Astrocyte of the cerebellum (primary cell): Measurements from ENCODE around the gene DIRAS3.
"Not testable (repeated sequence)": the region's sequence is repeated elsewhere in the genome, so short reads cannot be mapped to it uniquely, and the experiment has no call there.

ENCODE experiments used
- DNase-seq: peaks from one replicate; pipeline ENCODE4 v3.0.0-alpha.2; 2011; ENCODE audit warnings: low read depth
- H3K4me3 ChIP-seq: 2 replicates; pipeline ENCODE4 v1.5.1; 2011; ENCODE audit warnings: mild to moderate bottlenecking, low read depth, low read length, moderate library complexity
- in situ Hi-C: cut with HindIII; loops from 2 replicates; pipeline ENCODE4 v1.10.0; 2017; ENCODE audit warnings: low sequenced_read_pairs
- TF ChIP-seq, protein P1 (sequence below): IDR thresholded peaks from 2 replicates; pipeline ENCODE4 v1.5.1; 2012; ENCODE audit warnings: low read length, low read depth, moderate library complexity, mild to moderate bottlenecking; ENCODE audit errors: missing control alignments

Gene DIRAS3

DNA sequence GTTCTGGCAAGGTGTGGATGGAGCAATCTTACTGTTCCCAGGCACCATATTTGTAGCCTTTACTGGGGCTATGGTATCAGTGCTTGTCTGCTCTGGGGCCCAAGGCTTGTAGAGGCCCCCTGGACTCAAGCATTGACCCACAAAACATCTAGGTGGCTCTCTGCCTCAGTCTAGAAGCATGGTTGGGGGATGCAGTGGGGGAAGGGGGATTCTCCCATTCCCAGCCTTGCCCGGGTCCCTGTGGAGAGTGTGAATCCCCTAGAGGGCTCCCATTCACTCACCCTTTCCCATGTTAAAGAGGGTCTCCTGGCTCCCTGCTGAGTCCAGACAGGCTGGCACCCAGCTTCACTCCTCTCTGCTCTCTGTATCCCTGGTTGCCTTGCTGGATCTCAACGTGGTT, 28.2 kb upstream of the DIRAS3 start:
- H3K4me3 ChIP-seq = no peak overlapping the region
- TF ChIP-seq, protein P1, sequence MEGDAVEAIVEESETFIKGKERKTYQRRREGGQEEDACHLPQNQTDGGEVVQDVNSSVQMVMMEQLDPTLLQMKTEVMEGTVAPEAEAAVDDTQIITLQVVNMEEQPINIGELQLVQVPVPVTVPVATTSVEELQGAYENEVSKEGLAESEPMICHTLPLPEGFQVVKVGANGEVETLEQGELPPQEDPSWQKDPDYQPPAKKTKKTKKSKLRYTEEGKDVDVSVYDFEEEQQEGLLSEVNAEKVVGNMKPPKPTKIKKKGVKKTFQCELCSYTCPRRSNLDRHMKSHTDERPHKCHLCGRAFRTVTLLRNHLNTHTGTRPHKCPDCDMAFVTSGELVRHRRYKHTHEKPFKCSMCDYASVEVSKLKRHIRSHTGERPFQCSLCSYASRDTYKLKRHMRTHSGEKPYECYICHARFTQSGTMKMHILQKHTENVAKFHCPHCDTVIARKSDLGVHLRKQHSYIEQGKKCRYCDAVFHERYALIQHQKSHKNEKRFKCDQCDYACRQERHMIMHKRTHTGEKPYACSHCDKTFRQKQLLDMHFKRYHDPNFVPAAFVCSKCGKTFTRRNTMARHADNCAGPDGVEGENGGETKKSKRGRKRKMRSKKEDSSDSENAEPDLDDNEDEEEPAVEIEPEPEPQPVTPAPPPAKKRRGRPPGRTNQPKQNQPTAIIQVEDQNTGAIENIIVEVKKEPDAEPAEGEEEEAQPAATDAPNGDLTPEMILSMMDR = no peak
- in situ Hi-C loops = no loop called here
- DNase-seq = no peak

DNA sequence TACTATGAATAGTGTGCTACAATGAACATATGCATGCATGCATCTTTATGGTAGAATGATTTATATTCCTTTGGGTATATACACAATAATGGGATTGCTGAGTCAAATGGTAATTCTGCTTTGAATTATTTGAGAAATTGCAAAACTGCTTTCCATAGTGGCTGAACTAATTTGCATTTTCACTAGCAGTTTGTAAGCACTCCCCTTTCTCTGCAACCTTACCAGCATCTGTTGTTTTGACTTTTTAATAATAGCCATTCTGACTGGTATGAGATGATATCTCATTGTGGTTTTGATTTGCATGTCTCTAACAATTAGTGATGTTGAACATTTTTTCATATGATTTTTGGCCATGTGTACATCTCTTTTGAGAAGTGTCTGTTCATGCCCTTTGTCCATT, 24.0 kb upstream of the DIRAS3 start:
- H3K4me3 ChIP-seq = no peak overlapping the region
- in situ Hi-C loops = no loop called here
- no peak for DNase-seq
- TF ChIP-seq, protein P1 = no peak

DNA sequence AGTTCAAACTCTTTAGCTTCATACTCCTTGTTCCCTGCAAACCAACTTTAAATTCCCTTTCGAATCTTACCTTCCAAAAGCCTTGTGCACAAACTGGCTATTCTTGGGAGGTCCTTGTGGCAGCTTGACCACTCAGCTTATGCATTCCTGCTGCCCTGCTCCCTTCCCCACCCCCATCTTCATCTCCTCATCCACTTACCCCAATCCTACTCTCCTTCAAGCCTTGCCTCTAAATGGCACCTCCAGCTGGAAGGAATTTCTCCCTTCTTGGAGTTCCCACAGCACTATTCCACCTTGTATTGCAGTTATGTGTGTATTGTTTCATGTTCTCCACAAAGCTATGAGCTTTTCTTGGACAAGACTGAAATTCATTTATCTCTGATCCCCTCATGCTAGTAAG, 15.3 kb upstream of the DIRAS3 start:
- DNase-seq = no peak
- in situ Hi-C loops = no loop called here
- TF ChIP-seq, protein P1 = no peak
- H3K4me3 ChIP-seq = no peak overlapping the region

DNA sequence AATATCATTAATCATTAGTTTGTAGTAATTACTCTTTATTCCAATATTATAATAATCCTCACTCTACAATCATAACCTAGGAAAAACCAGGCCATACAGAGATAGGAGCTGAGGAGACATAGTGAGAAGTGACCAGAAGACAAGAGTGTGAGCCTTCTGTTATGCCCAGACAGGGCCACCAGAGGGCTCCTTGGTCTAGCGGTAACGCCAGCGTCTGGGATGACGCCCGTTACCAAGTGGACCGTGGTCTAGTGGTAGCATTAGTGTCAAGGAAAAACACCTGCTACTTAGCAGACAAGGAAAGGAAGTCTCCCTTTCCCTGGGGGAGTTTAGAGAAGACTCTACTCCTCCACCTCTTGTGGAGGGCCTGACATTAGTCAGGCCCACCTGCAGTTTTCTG, 7.6 kb upstream of the DIRAS3 start:
- H3K4me3 ChIP-seq, in situ Hi-C loops, DNase-seq: not testable (repeated sequence)

DNA sequence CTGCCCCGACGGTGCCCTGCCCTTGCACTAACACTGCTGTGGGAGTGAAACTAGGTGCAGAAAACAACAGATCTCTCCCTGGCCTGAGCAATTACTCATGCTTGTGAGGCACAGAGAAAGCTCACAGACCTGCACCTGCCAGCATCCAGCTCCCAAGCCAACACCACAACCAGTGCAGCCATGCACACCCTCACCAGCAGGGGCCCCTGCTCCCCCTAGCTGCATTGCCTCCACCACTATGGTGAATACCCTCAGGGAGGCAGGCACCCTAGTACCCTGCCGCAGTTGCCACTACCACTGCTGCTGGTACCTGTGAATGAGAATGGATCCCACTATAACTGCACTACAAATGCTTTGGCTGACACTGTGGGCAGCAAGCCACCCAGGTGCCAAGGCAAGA, 7.1 kb upstream of the DIRAS3 start:
- in situ Hi-C loops = no loop called here
- H3K4me3 ChIP-seq = no peak overlapping the region
- DNase-seq = no peak
- TF ChIP-seq, protein P1 = no peak

DNA sequence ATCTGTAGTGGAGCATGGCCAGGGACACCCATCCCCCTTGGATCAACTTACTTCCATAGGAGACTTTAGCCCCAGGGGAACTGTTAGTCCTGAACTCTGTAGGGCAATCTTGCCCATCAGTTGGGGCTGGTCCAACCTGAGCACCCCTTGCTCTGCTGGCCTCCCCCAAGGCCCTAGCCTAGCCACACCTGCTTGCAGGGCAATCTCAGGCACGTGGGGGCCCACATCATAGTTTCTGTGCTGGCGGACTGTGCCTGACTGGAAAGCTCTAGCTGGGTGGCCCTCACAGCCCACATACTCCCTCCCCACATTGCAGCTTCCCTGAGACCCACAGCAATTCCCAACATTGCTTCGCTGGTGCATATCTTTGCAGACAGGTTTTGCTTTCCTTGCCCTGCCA, 6.6 kb upstream of the DIRAS3 start:
- no peak for DNase-seq
- no peak overlapping the region for H3K4me3 ChIP-seq
- in situ Hi-C loops = no loop called here
- TF ChIP-seq, protein P1 = no peak

DNA sequence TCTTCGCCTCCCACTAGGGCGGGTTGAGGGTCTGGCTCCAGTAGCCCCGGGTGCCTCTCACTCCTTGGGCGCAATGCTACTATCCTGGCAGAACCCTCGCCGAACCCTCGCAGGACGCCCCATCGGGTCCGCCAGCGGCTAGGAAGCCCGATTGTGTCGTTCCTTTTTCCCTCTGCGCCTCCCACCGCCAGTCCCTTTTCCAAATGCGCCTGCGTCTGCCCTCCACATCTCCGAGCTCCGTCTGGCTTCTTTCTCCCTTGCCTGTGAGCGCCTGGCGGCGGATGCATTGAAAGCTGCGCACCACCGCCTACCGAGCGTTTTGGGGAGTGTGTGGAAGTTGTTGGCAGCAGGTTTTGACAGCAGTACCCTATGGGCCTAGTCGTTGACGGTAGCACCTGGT, 1.0 kb upstream of the DIRAS3 start:
- H3K4me3 ChIP-seq = peak overlapping the region; percentile 40
- in situ Hi-C loops = no loop called here
- TF ChIP-seq, protein P1 = peak; percentile 61
- peak; percentile 45 for DNase-seq
